SK-N-MC (cell line): Measurements from ENCODE around the gene ATXN10.
A peak's percentile ranks its signal among the peaks of the same experiment; 100 is the strongest.

ENCODE experiments used
- DNase-seq: peaks from one replicate; pipeline ENCODE4 v3.0.0-alpha.2; 2011; ENCODE audit warnings: low read depth, low spot score
- H3K27ac ChIP-seq: fragments of 200-600 bp; sonication (generic); 2 replicates; pipeline ENCODE4 v1.5.1; 2016; ENCODE audit warnings: mixed run types
- H3K36me3 ChIP-seq: fragments of 200-600 bp; sonication (generic); 2 replicates; pipeline ENCODE4 v1.6.1; 2017; ENCODE audit warnings: antibody characterized with exemption, low read length, mixed read lengths; ENCODE audit not compliant: insufficient read depth
- H3K4me3 ChIP-seq: fragments of 200-600 bp; sonication (generic); 2 replicates; pipeline ENCODE4 v1.5.1; 2016
- H3K9ac ChIP-seq: fragments of 200-600 bp; sonication (generic); 2 replicates; pipeline ENCODE4 v1.8.0; 2017; ENCODE audit warnings: mixed run types, mixed read lengths; ENCODE audit not compliant: insufficient read length
- H3K9me3 ChIP-seq: fragments of 200-600 bp; sonication (generic); 2 replicates; pipeline ENCODE4 v1.6.1; 2017; ENCODE audit warnings: low read depth, mild to moderate bottlenecking, antibody characterized with exemption, low read length, moderate library complexity, mixed read lengths
- EZH2 ChIP-seq: fragments of 200-600 bp; sonication (generic); IDR thresholded peaks from one replicate; pipeline ENCODE4 v1.6.1; 2017; ENCODE audit warnings: antibody characterized with exemption
- FOXP2 ChIP-seq: optimal IDR thresholded peaks from 2 replicates; pipeline ENCODE3; 2011; ENCODE audit warnings: mild to moderate bottlenecking, moderate library complexity; ENCODE audit not compliant: insufficient read depth; ENCODE audit errors: extremely low read length, control extremely low read depth
- POLR2AphosphoS5 ChIP-seq: IDR thresholded peaks from 2 replicates; pipeline ENCODE4 v1.6.1; 2012; ENCODE audit warnings: mild to moderate bottlenecking, low read depth, low read length, borderline replicate concordance

Gene ATXN10

GRCh38 chr22:45758603-45759002 lies 87.0 kb downstream of the ATXN10 start:
- peak; percentile 58 for DNase-seq
- Histone ChIP-seq H3K4me3 (peak overlapping the region; percentile 20; the same call in 1 of the 2 replicates), H3K27ac (no peak overlapping the region), H3K9ac (no peak overlapping the region), H3K9me3 (no peaks in the 10 kb centered on the region), H3K36me3 (peaks cover 11% of the 10 kb centered on the region; the same call in 1 of the 2 replicates)
- TF ChIP-seq POLR2AphosphoS5 (no peak), EZH2 (no peak), FOXP2 (no peak)

- Histone ChIP-seq H3K9me3 (no peaks in the 10 kb centered on the region), H3K9ac (no peak overlapping the region), H3K4me3 (no peak overlapping the region), H3K27ac (no peak overlapping the region), H3K36me3 (peaks cover 16% of the 10 kb centered on the region; the same call in 1 of the 2 replicates)
- no peak for DNase-seq
- TF ChIP-seq EZH2 (no peak), FOXP2 (no peak), POLR2AphosphoS5 (no peak)
These were observed 89.0 kb downstream of the ATXN10 start for GRCh38 chr22:45760682-45761081.

DNA sequence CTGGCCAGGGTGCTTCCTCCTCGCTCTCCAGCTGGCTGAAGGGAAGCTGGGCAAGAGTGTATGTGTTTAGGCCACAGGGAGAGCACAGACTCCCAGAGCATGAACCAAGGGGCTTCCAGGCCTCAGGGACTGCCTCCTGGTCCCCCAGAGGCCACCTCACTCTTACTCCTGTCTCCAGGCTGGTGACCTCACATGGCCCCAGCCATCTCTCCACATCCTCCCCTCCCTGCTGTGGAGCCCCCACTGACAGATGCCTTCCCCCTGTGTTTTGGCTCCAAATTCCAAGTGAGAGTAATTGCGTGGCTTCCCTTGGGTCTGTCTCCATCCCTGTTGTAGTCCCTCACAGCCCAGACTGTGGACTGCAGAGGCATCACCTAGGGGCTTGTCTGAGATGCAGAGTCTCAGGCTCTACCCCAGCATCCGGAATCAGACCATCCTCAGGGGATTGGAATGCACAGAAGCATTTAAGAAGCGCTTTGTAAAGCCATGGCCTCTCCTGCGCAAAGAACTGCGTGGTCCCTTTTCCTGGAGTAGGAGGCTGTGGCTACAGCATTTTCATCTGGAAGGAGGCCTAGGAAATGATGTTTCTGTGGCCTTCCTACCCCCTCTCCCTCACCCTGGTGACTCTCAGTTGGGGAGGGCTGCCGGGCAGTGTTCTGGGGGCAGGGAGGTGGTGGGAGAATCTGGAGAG lies 91.1 kb downstream of the ATXN10 start:
- H3K27ac ChIP-seq, result no peak overlapping the region
- no peak for DNase-seq
- H3K4me3 ChIP-seq, result no peak overlapping the region
- no peak for TF ChIP-seq FOXP2
- no peak for TF ChIP-seq EZH2
- no peak for TF ChIP-seq POLR2AphosphoS5
- peaks cover 28% of the 10 kb centered on the region for H3K36me3 ChIP-seq
- no peak overlapping the region for H3K9ac ChIP-seq
- no peaks in the 10 kb centered on the region for H3K9me3 ChIP-seq

- Histone ChIP-seq H3K9me3 (no peaks in the 10 kb centered on the region), H3K4me3 (no peak overlapping the region), H3K36me3 (peaks cover 29% of the 10 kb centered on the region), H3K9ac (no peak overlapping the region), H3K27ac (no peak overlapping the region)
- no peak for DNase-seq
- TF ChIP-seq EZH2, result no peak
- TF ChIP-seq POLR2AphosphoS5, result no peak
- no peak for TF ChIP-seq FOXP2
These were observed 91.6 kb downstream of the ATXN10 start for GRCh38 chr22:45763236-45763624.

GRCh38 chr22:45768490-45768889 lies 96.9 kb downstream of the ATXN10 start:
- DNase-seq, result no peak
- TF ChIP-seq POLR2AphosphoS5, result no peak
- no peak for TF ChIP-seq EZH2
- TF ChIP-seq FOXP2, result no peak
- Histone ChIP-seq H3K27ac (no peak overlapping the region), H3K36me3 (peaks cover 60% of the 10 kb centered on the region), H3K9ac (no peak overlapping the region), H3K9me3 (no peaks in the 10 kb centered on the region), H3K4me3 (no peak overlapping the region)

DNA sequence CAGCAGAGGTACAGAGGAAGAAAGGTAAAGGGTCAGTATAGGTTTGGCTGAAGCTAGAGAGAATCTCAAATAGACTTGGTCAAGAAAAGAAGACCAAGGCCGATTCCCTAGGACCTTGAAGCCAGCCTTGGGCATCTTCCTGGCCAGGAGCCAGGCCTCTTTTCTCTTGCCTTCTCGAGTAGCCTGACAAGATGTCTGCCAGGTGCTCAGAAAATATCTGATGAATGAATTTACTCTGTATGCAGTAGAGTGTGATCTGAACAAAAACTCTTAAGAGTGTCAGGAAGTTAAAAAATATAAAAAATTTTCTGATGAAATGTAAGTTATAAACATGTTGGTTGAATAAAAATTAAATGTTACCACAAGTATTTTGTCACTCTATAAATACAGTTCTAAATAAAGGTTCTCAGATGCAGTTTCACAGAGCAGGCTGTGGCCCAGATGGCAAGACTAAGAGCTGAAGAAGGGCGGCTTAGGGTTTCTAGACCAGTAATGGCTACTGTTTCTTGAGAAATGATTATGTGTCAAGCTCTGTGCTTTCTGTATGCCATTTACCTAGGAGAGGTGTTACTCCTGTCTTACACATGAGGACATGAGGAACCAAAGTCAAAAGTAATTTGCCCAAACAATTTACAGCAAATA lies 98.1 kb downstream of the ATXN10 start:
- DNase-seq, result no peak
- TF ChIP-seq EZH2 (no peak), FOXP2 (no peak), POLR2AphosphoS5 (no peak)
- H3K27ac ChIP-seq, result no peak overlapping the region
- peaks cover 63% of the 10 kb centered on the region for H3K36me3 ChIP-seq
- no peak overlapping the region for H3K4me3 ChIP-seq
- H3K9ac ChIP-seq, result no peak overlapping the region
- H3K9me3 ChIP-seq, result no peaks in the 10 kb centered on the region

- TF ChIP-seq POLR2AphosphoS5, result no peak
- TF ChIP-seq FOXP2, result no peak
- TF ChIP-seq EZH2, result no peak
- H3K27ac ChIP-seq, result no peak overlapping the region
- peaks cover 56% of the 10 kb centered on the region for H3K36me3 ChIP-seq
- no peak overlapping the region for H3K9ac ChIP-seq
- no peak for DNase-seq
- H3K9me3 ChIP-seq, result no peaks in the 10 kb centered on the region
- no peak overlapping the region for H3K4me3 ChIP-seq
These were observed 98.9 kb downstream of the ATXN10 start for GRCh38 chr22:45770506-45770905.

- no peak overlapping the region for H3K27ac ChIP-seq
- no peak overlapping the region for H3K9ac ChIP-seq
- no peak overlapping the region for H3K4me3 ChIP-seq
- H3K9me3 ChIP-seq, result no peaks in the 10 kb centered on the region
- peaks cover 52% of the 10 kb centered on the region for H3K36me3 ChIP-seq
- DNase-seq, result no peak
- TF ChIP-seq EZH2 (no peak), POLR2AphosphoS5 (no peak), FOXP2 (no peak)
These were observed 99.4 kb downstream of the ATXN10 start for GRCh38 chr22:45771057-45771456.
